IMR-90 (cell line): Measurements from ENCODE around the gene ABHD16A. TPM values are rescaled to one million over a fixed set of nuclear protein-coding genes. Genes with fewer than 3 reads are reported as not detected.

Source experiments
- ATAC-seq: fragments of 200-7000 bp; cut with Tn5 transposase; 2 replicates; pipeline ENCODE4 v1.9.1; 2020; ENCODE audit warnings: low read depth, mild to moderate bottlenecking, moderate library complexity
- BruUV-seq: library from RNA; stranded (reverse); fragments of 400-500 nt; replicated peaks from 2 replicates; lab custom pipeline; 2021; lab: Mats Ljungman, UMichigan
- CTCF ChIA-PET: fragments of 300-600 bp; formaldehyde crosslinking; extraction: SDS; loops from one replicate; lab custom pipeline; 2021; ENCODE audit warnings: antibody characterized with exemption; lab: Yijun Ruan, JAX
- POLR2A ChIA-PET: fragments of 300-600 bp; sonication (Branson Sonifier 250); formaldehyde crosslinking; loops from one replicate; lab custom pipeline; 2022; ENCODE audit warnings: antibody characterized with exemption; ENCODE audit not compliant: unreplicated experiment; lab: Charles Lee
- DNase-seq: peaks from one replicate; pipeline ENCODE4 v3.0.0; 2013
- H2AFZ ChIP-seq: replicated peaks from 2 replicates; pipeline ENCODE3; 2013; ENCODE audit warnings: low read length, mild to moderate bottlenecking; ENCODE audit not compliant: poor library complexity
- H2AK5ac ChIP-seq: 2 replicates; pipeline ENCODE4 v1.6.1; 2013; ENCODE audit warnings: low read depth, low read length, inconsistent platforms
- H2AK9ac ChIP-seq: replicated peaks from 2 replicates; pipeline ENCODE3; 2013; ENCODE audit warnings: mild to moderate bottlenecking, low read depth, low read length, moderate library complexity; ENCODE audit not compliant: poor library complexity
- H2BK120ac ChIP-seq: 2 replicates; pipeline ENCODE4 v1.6.1; 2013; ENCODE audit warnings: low read depth, low read length, inconsistent platforms
- H2BK15ac ChIP-seq: 3 replicates; pipeline ENCODE4 v1.6.1; 2013; ENCODE audit warnings: low read depth, low read length, inconsistent platforms
- H2BK20ac ChIP-seq: 2 replicates; pipeline ENCODE4 v1.6.1; 2013; ENCODE audit warnings: low read depth, mild to moderate bottlenecking, inconsistent platforms, low read length, moderate library complexity
- H2BK5ac ChIP-seq: 2 replicates; pipeline ENCODE4 v1.6.1; 2013; ENCODE audit warnings: mild to moderate bottlenecking, low read depth, low read length, inconsistent platforms; ENCODE audit not compliant: poor library complexity, severe bottlenecking
- H3K14ac ChIP-seq: replicated peaks from 2 replicates; pipeline ENCODE4 v1.6.1; 2013; ENCODE audit warnings: low read depth, low read length, inconsistent platforms
- H3K18ac ChIP-seq: 2 replicates; pipeline ENCODE4 v1.6.1; 2013; ENCODE audit warnings: low read depth, low read length, control low read depth
- H3K23ac ChIP-seq: 2 replicates; pipeline ENCODE4 v1.6.1; 2013; ENCODE audit warnings: low read depth, low read length, inconsistent platforms
- H3K27ac ChIP-seq: 2 replicates; pipeline ENCODE4 v1.5.1; 2013; ENCODE audit warnings: mild to moderate bottlenecking, control low read depth, low read length; ENCODE audit not compliant: insufficient read depth
- H3K27me3 ChIP-seq: 2 replicates; pipeline ENCODE4 v1.6.1; 2013; ENCODE audit warnings: low read length; ENCODE audit not compliant: control insufficient read depth, insufficient read depth
- H3K36me3 ChIP-seq: 2 replicates; pipeline ENCODE4 v1.6.1; 2013; ENCODE audit warnings: low read length, mixed read lengths; ENCODE audit not compliant: control insufficient read depth, insufficient read depth
- H3K4ac ChIP-seq: 2 replicates; pipeline ENCODE4 v1.6.1; 2013; ENCODE audit warnings: low read depth, low read length, inconsistent platforms
- H3K4me1 ChIP-seq: 2 replicates; pipeline ENCODE4 v1.6.1; 2013; ENCODE audit warnings: low read length, mixed read lengths; ENCODE audit not compliant: control insufficient read depth, insufficient read depth
- H3K4me2 ChIP-seq: 2 replicates; pipeline ENCODE4 v1.6.1; 2013; ENCODE audit warnings: low read depth, mild to moderate bottlenecking, control low read depth, low read length, moderate library complexity
- H3K4me3 ChIP-seq: 2 replicates; pipeline ENCODE4 v1.5.1; 2013; ENCODE audit warnings: low read depth, mild to moderate bottlenecking, control low read depth, low read length, moderate library complexity; ENCODE audit not compliant: insufficient read depth
- H3K56ac ChIP-seq: 2 replicates; pipeline ENCODE4 v1.6.1; 2013; ENCODE audit warnings: low read length, inconsistent platforms; ENCODE audit not compliant: insufficient read depth; ENCODE audit errors: extremely low read depth
- H3K79me1 ChIP-seq, 2 experiments: 2 replicates each; pipeline ENCODE4 v1.6.1; 2013; ENCODE audit warnings: low read length in 2 of 2, inconsistent platforms in 1 of 2, low read depth in 1 of 2
- H3K9ac ChIP-seq: 2 replicates; pipeline ENCODE4 v1.6.1; 2013; ENCODE audit warnings: low read depth, low read length, control low read depth
- H3K9me1 ChIP-seq: 2 replicates; pipeline ENCODE4 v1.6.1; 2013; ENCODE audit warnings: low read length, inconsistent platforms; ENCODE audit not compliant: insufficient read depth
- H3K9me3 ChIP-seq: 2 replicates; pipeline ENCODE4 v1.6.1; 2013; ENCODE audit warnings: low read length; ENCODE audit not compliant: control insufficient read depth, insufficient read depth
- H4K20me1 ChIP-seq: 2 replicates; pipeline ENCODE4 v1.6.1; 2013; ENCODE audit warnings: low read length, inconsistent platforms; ENCODE audit not compliant: insufficient read depth
- H4K5ac ChIP-seq: 2 replicates; pipeline ENCODE4 v1.6.1; 2013; ENCODE audit warnings: mild to moderate bottlenecking, low read depth, low read length, control low read depth
- H4K8ac ChIP-seq, 2 experiments: 2 replicates each; pipeline ENCODE4 v1.6.1; 2013; ENCODE audit warnings: low read depth in 2 of 2, low read length in 2 of 2, control low read depth in 1 of 2, inconsistent platforms in 1 of 2
- H4K91ac ChIP-seq: 2 replicates; pipeline ENCODE4 v1.6.1; 2013; ENCODE audit warnings: low read depth, low read length, inconsistent platforms; ENCODE audit not compliant: insufficient read depth
- BHLHE40 ChIP-seq: fragments of 150-350 bp; IDR thresholded peaks from 2 replicates; pipeline ENCODE4 v1.6.1; 2016; ENCODE audit warnings: mild to moderate bottlenecking, low read depth, low read length
- CEBPB ChIP-seq: IDR thresholded peaks from 2 replicates; pipeline ENCODE4 v1.6.1; 2012; ENCODE audit warnings: low read depth, low read length, improper control_type of control experiment
- CHD1 ChIP-seq: IDR thresholded peaks from 2 replicates; pipeline ENCODE4 v1.6.1; 2012; ENCODE audit warnings: low read depth, low read length, improper control_type of control experiment
- CTCF ChIP-seq: conservative IDR thresholded peaks from 2 replicates; pipeline ENCODE4 v1.5.1; 2012; ENCODE audit warnings: mild to moderate bottlenecking, low read depth, low read length, improper control_type of control experiment
- ELK1 ChIP-seq: fragments of 150-350 bp; IDR thresholded peaks from 2 replicates; pipeline ENCODE4 v1.6.1; 2016; ENCODE audit warnings: low read depth, mild to moderate bottlenecking, low read length, moderate library complexity, borderline replicate concordance
- MAFK ChIP-seq: IDR thresholded peaks from 2 replicates; pipeline ENCODE4 v1.6.1; 2012; ENCODE audit warnings: low read depth, low read length, improper control_type of control experiment
- MAZ ChIP-seq: IDR thresholded peaks from 2 replicates; pipeline ENCODE4 v1.6.1; 2012; ENCODE audit warnings: low read depth, mild to moderate bottlenecking, low read length, improper control_type of control experiment, moderate library complexity, borderline replicate concordance
- MXI1 ChIP-seq: IDR thresholded peaks from 2 replicates; pipeline ENCODE4 v1.6.1; 2012; ENCODE audit warnings: low read depth, mild to moderate bottlenecking, low read length, moderate library complexity, borderline replicate concordance
- NFE2L2 ChIP-seq: fragments of 150-350 bp; IDR thresholded peaks from 2 replicates; pipeline ENCODE4 v1.6.1; 2016; ENCODE audit warnings: low read depth, mild to moderate bottlenecking, low read length
- POLR2A ChIP-seq: IDR thresholded peaks from 2 replicates; pipeline ENCODE4 v1.6.1; 2012; ENCODE audit warnings: mild to moderate bottlenecking, low read depth, low read length
- RCOR1 ChIP-seq: IDR thresholded peaks from 2 replicates; pipeline ENCODE4 v1.6.1; 2012; ENCODE audit warnings: mild to moderate bottlenecking, low read length, improper control_type of control experiment; ENCODE audit not compliant: insufficient replicate concordance
- RFX5 ChIP-seq: IDR thresholded peaks from 2 replicates; pipeline ENCODE4 v1.8.0; 2012; ENCODE audit warnings: low read depth, mild to moderate bottlenecking, low read length, moderate library complexity
- SMC3 ChIP-seq: fragments of 150-350 bp; IDR thresholded peaks from 2 replicates; pipeline ENCODE4 v1.6.1; 2016; ENCODE audit warnings: low read depth, mild to moderate bottlenecking, antibody characterized with exemption, low read length, moderate library complexity
- USF2 ChIP-seq: fragments of 150-350 bp; IDR thresholded peaks from 2 replicates; pipeline ENCODE4 v1.6.1; 2017; ENCODE audit warnings: mild to moderate bottlenecking, antibody characterized with exemption, low read length, low read depth
- WGBS, 2 experiments: methylation state at CpG; one replicate each; pipeline versions ENCODE4 v1.1.5 to v1.1.7; 2013; ENCODE audit warnings: missing lambda C conversion rate in 2 of 2; ENCODE audit not compliant: insufficient read length in 1 of 2; ENCODE audit errors: extremely low coverage in 2 of 2; 5-methylcytosine and 5-hydroxymethylcytosine counted together
- dilution Hi-C: fragments of 300-500 bp; cut with HindIII; formaldehyde crosslinking; loops from one replicate; pipeline ENCODE4 v1.14.3; 2018; ENCODE audit warnings: low sequenced_read_pairs; ENCODE audit not compliant: unreplicated experiment
- in situ Hi-C: fragments of 300-500 bp; cut with MboI; formaldehyde crosslinking; loops from 3 replicates; pipeline ENCODE4 v1.14.3; 2019; ENCODE audit warnings: low sequenced_read_pairs, inconsistent platforms, mixed read lengths
- intact Hi-C: fragments of 100-400 bp; cut with micrococcal nuclease; formaldehyde crosslinking; loops from 2 replicates; pipeline ENCODE4 v1.10.0; 2022
- polyA plus RNA-seq, 3 experiments: library from polyadenylated mRNA; depleted of rRNA; stranded (reverse); fragments of >200 nt; gene quantifications; 2 replicates each; pipeline ENCODE4 v1.2.3, GENCODE V29; 2012; ENCODE audit warnings: low replicate concordance in 1 of 3
- total RNA-seq: library from RNA; depleted of rRNA; stranded (reverse); fragments of >200 nt; gene quantifications from 2 replicates; pipeline ENCODE4 v1.2.3, GENCODE V29; 2012

The ABHD16A gene
- total and polyA plus RNA-seq, 2 of the 4 experiments (the other 2 are of a cell fraction): 31.5 to 35.1 TPM

GRCh38 chr6:31705931-31706330 is 2.8 kb upstream of the ABHD16A start:
- H3K4me1 ChIP-seq: peaks cover 6% of the 10 kb centered on the region
- BruUV-seq: no TSS peak
- H2BK5ac ChIP-seq: no peak overlapping the region
- H2BK15ac ChIP-seq: no peak overlapping the region
- peaks cover 6% of the 10 kb centered on the region; the same call in 1 of the 2 replicates for H3K27me3 ChIP-seq
- no peak overlapping the region for H4K8ac ChIP-seq
- no peaks in the 10 kb centered on the region for H3K9me3 ChIP-seq
- H4K91ac ChIP-seq: no peak overlapping the region
- H3K9me1 ChIP-seq: peaks cover 8% of the 10 kb centered on the region
- no peak overlapping the region for H4K5ac ChIP-seq
- intact Hi-C loops (no loop called here), dilution Hi-C loops (no loop called here), in situ Hi-C loops (no loop called here)
- no peak overlapping the region for H3K14ac ChIP-seq
- no peak overlapping the region for H3K56ac ChIP-seq
- peaks cover 12 to 19% of the 10 kb centered on the region in 2 experiments for H3K79me1 ChIP-seq
- H2AK5ac ChIP-seq: no peak overlapping the region
- H3K36me3 ChIP-seq: peaks cover 2% of the 10 kb centered on the region; the same call in 1 of the 2 replicates
- no peak overlapping the region for H2AK9ac ChIP-seq
- TF ChIP-seq SMC3 (no peak), CTCF (no peak), BHLHE40 (no peak), RCOR1 (no peak), ELK1 (no peak), CHD1 (no peak), NFE2L2 (no peak), MXI1 (no peak), USF2 (no peak), RFX5 (no peak), MAFK (no peak), POLR2A (no peak), MAZ (no peak), CEBPB (no peak)
- DNase-seq (no peak), ATAC-seq (no peak)
- no peak overlapping the region for H3K18ac ChIP-seq
- H3K4me2 ChIP-seq: no peak overlapping the region
- ChIA-PET CTCF (no interaction called here), POLR2A (no interaction called here)
- 0 out of 2 replicates have a peak, but pooled peaks cover 7% of the 10 kb centered on the region for H4K20me1 ChIP-seq
- H2BK120ac ChIP-seq: no peak overlapping the region
- no CpG with 5 or more reads among the region's 6 CpGs for WGBS, 2 experiments
- no peak overlapping the region for H3K4ac ChIP-seq
- no peak overlapping the region for H3K9ac ChIP-seq
- H3K4me3 ChIP-seq: no peak overlapping the region
- H3K23ac ChIP-seq: no peak overlapping the region
- H2AFZ ChIP-seq: no peak overlapping the region
- no peak overlapping the region for H2BK20ac ChIP-seq
- no peak overlapping the region for H3K27ac ChIP-seq
